Spleen (tissue), 11 donors: ENCODE data around the gene NCOR2. TPM values are rescaled to one million over a fixed set of nuclear protein-coding genes. Genes with fewer than 3 reads are reported as not detected.
A peak's percentile ranks its signal among the peaks of the same experiment; 100 is the strongest.

Experiments used
- DNase-seq: peaks from one replicate; pipeline ENCODE4 v3.0.0-alpha.2; 2020
- H3K27ac ChIP-seq, 8 donors: fragments of 200-600 bp; sonication (generic) in 7 of 8; 1 replicate in 4 of 8; 2 replicates in 4 of 8; pipeline versions ENCODE4 v1.5.0 to v1.8.0; 2016 to 2021; ENCODE audit warnings: inconsistent platforms in 4 of 8, mild to moderate bottlenecking in 4 of 8, moderate library complexity in 1 of 8
- H3K27me3 ChIP-seq, 7 donors: fragments of 200-600 bp; sonication (generic) in 6 of 7; replicated peaks in 1 of 7; 1 replicate in 4 of 7; 2 replicates in 3 of 7; pipeline versions ENCODE4 v1.5.0 to v1.8.0; 2016 to 2021; ENCODE audit warnings: inconsistent platforms in 3 of 7, mild to moderate bottlenecking in 1 of 7
- H3K36me3 ChIP-seq, 6 donors: fragments of 200-600 bp; sonication (generic) in 5 of 6; 1 replicate in 4 of 6; 2 replicates in 2 of 6; pipeline versions ENCODE4 v1.5.0 to v1.8.0; 2016 to 2021; ENCODE audit warnings: inconsistent platforms in 2 of 6
- H3K4me1 ChIP-seq, 6 donors: fragments of 200-600 bp; sonication (generic) in 5 of 6; 1 replicate in 3 of 6; 2 replicates in 3 of 6; pipeline versions ENCODE4 v1.5.0 to v1.8.0; 2016 to 2021; ENCODE audit warnings: inconsistent platforms in 3 of 6
- H3K4me3 ChIP-seq, 8 donors: fragments of 200-600 bp; sonication (generic) in 7 of 8; 1 replicate in 4 of 8; 2 replicates in 4 of 8; pipeline versions ENCODE4 v1.5.0 to v1.8.0; 2016 to 2021; ENCODE audit warnings: inconsistent platforms in 4 of 8, mild to moderate bottlenecking in 4 of 8, moderate library complexity in 2 of 8
- H3K9me3 ChIP-seq, 8 donors: fragments of 200-600 bp; sonication (generic) in 7 of 8; 1 replicate in 4 of 8; 2 replicates in 4 of 8; pipeline versions ENCODE4 v1.5.0 to v1.8.0; 2016 to 2021; ENCODE audit warnings: inconsistent platforms in 4 of 8
- CTCF ChIP-seq, 11 experiments: fragments of 200-600 bp in 7 of 11; fragments of 450-650 bp in 4 of 11; sonication (generic) in 4 of 11; IDR thresholded peaks in 8 of 11; conservative IDR thresholded peaks in 3 of 11; 1 replicate in 7 of 11; 2 replicates in 4 of 11; pipeline versions ENCODE4 v1.4.0 to v1.8.0; 2016 to 2021; ENCODE audit warnings: antibody characterized with exemption in 11 of 11, inconsistent platforms in 4 of 11, mild to moderate bottlenecking in 1 of 11
- POLR2A ChIP-seq, 3 donors: fragments of 450-650 bp; IDR thresholded peaks; one replicate each; pipeline ENCODE4 v1.5.1; 2017; ENCODE audit warnings: antibody characterized with exemption in 3 of 3, mild to moderate bottlenecking in 1 of 3
- POLR2AphosphoS5 ChIP-seq, 3 donors: sonication (generic); formaldehyde crosslinking; IDR thresholded peaks; one replicate each; pipeline ENCODE4 v1.5.1; 2017; ENCODE audit warnings: antibody characterized with exemption in 3 of 3
- WGBS, 5 donors: extraction: QIAGEN DNeasy Blood & Tissue Kit in 3 of 5; methylation state at CpG; one replicate each; pipeline versions ENCODE4 v1.1.5 to v1.1.7; 2013 to 2018; 5-methylcytosine and 5-hydroxymethylcytosine counted together
- intact Hi-C: fragments of 100-400 bp; cut with DNase I; formaldehyde crosslinking; loops from one replicate; pipeline ENCODE4 v1.15.0; 2023; ENCODE audit warnings: low total_unique reads
- polyA plus RNA-seq, 3 donors: library from polyadenylated mRNA; stranded (reverse); fragments of 200-250 nt; gene quantifications; one replicate each; pipeline ENCODE4 v1.2.1, GENCODE V29; 2013
- total RNA-seq, 7 donors: library from RNA; depleted of rRNA in 3 of 7; stranded (reverse); fragments of >200 nt in 3 of 7; fragmentation: NEBNext Ultra II Directional in 4 of 7; extraction: Animal tissue kit (Norgen Biotek cat#: 25700) in 4 of 7; gene quantifications; one replicate each; pipeline versions ENCODE4 v1.1.0 to v1.2.1, GENCODE V29; 2016 to 2021
- donor health status: healthy with polysubstance abuse.
- donor health status: DM: no; HTN: no; CAD: no; lungs with moderate emphysema.
- donor health status: DM: no; HTN: no; CAD: no.
- donor health status: Bipolar disorder and iron deficiency.
- donor health status: healthy.
- donor health status: DM: no; HTN: no; CAD: no.
- donor health status: DM: yes; HTN: yes; CAD: no.

NCOR2 gene
- total and polyA plus RNA-seq, 10 donors, result 13.2 to 236 (median 157) TPM

GRCh38 chr12:124594851-124595250 lies 27.4 kb upstream of the NCOR2 start:
- Histone ChIP-seq H3K36me3 (no peaks in the 10 kb centered on the region), H3K9me3 (peaks cover 0 to 7% (median 0%) of the 10 kb centered on the region in 8 donors), H3K27me3 (no peaks in the 10 kb centered on the region), H3K27ac (no peak overlapping the region), H3K4me3 (no peak overlapping the region), H3K4me1 (peaks cover 3 to 30% (median 22%) of the 10 kb centered on the region in 6 donors)
- no peak for TF ChIP-seq POLR2A (IDR thresholded peaks at IDR 0.05)
- DNase-seq, result no peak
- 89 to 98% (median 93%) methylated on average over 6 of the region's 6 CpGs for WGBS, 5 donors
- intact Hi-C loops, result no loop called here

GRCh38 chr12:124593851-124594401 lies 26.5 kb upstream of the NCOR2 start:
- Histone ChIP-seq H3K4me1 (peaks cover 3 to 36% (median 26%) of the 10 kb centered on the region in 6 donors), H3K4me3 (no peak overlapping the region), H3K9me3 (peaks cover 0 to 7% (median 0%) of the 10 kb centered on the region in 8 donors), H3K27ac (no peak overlapping the region), H3K27me3 (peaks cover 0 to 3% (median 0%) of the 10 kb centered on the region in 7 donors), H3K36me3 (no peaks in the 10 kb centered on the region)
- WGBS, 5 donors, result 91 to 96% (median 95%) methylated on average over 5 of the region's 5 CpGs
- no peak for TF ChIP-seq CTCF (IDR thresholded peaks at IDR 0.05 in 8 of 11, conservative IDR thresholded peaks at IDR 0.05 in 3 of 11)
- no peak for TF ChIP-seq POLR2A (IDR thresholded peaks at IDR 0.05)
- TF ChIP-seq POLR2AphosphoS5 (IDR thresholded peaks at IDR 0.05), result no peak
- DNase-seq, result no peak
- intact Hi-C loops, result no loop called here

GRCh38 chr12:124593176-124593575 lies 25.8 kb upstream of the NCOR2 start:
- peak overlapping the region in 1 of 8 donors; percentile 11 for H3K4me3 ChIP-seq
- H3K27me3 ChIP-seq, result peaks cover 0 to 10% (median 0%) of the 10 kb centered on the region in 7 donors
- no peak for TF ChIP-seq CTCF (IDR thresholded peaks at IDR 0.05 in 8 of 11, conservative IDR thresholded peaks at IDR 0.05 in 3 of 11)
- TF ChIP-seq POLR2A (IDR thresholded peaks at IDR 0.05), result no peak
- TF ChIP-seq POLR2AphosphoS5 (IDR thresholded peaks at IDR 0.05), result no peak
- no peak for DNase-seq
- H3K27ac ChIP-seq, result peak overlapping the region in 4 of 8 donors; percentile 43 to 71 (median 54)
- 51 to 74% (median 64%) methylated on average over 11 to 14 of the region's 14 CpGs for WGBS, 5 donors
- peaks cover 0 to 7% (median 0%) of the 10 kb centered on the region in 8 donors for H3K9me3 ChIP-seq
- intact Hi-C loops, result no loop called here
- peaks cover 3 to 41% (median 32%) of the 10 kb centered on the region in 6 donors for H3K4me1 ChIP-seq
- H3K36me3 ChIP-seq, result no peaks in the 10 kb centered on the region

GRCh38 chr12:124592481-124593160 lies 25.2 kb upstream of the NCOR2 start:
- WGBS, 5 donors, result 22 to 37% (median 34%) methylated on average over 19 to 21 of the region's 21 CpGs
- TF ChIP-seq POLR2A (IDR thresholded peaks at IDR 0.05), result no peak
- TF ChIP-seq POLR2AphosphoS5 (IDR thresholded peaks at IDR 0.05), result peak; percentile 36 to 60 (median 59)
- H3K9me3 ChIP-seq, result peaks cover 0 to 7% (median 0%) of the 10 kb centered on the region in 8 donors
- DNase-seq, result no peak
- H3K27ac ChIP-seq, result peak overlapping the region in 5 of 8 donors; percentile 38 to 71 (median 49)
- peaks cover 0 to 10% (median 0%) of the 10 kb centered on the region in 7 donors for H3K27me3 ChIP-seq
- no peaks in the 10 kb centered on the region for H3K36me3 ChIP-seq
- intact Hi-C loops, result no loop called here
- peaks cover 3 to 42% (median 32%) of the 10 kb centered on the region in 6 donors for H3K4me1 ChIP-seq
- H3K4me3 ChIP-seq, result peak overlapping the region in 1 of 8 donors; percentile 11

- Histone ChIP-seq H3K4me1 (peaks cover 3 to 44% (median 32%) of the 10 kb centered on the region in 6 donors), H3K36me3 (no peaks in the 10 kb centered on the region), H3K27me3 (peaks cover 0 to 10% (median 0%) of the 10 kb centered on the region in 7 donors), H3K9me3 (peaks cover 0 to 7% (median 0%) of the 10 kb centered on the region in 8 donors), H3K4me3 (no peak overlapping the region), H3K27ac (peak overlapping the region in 4 of 8 donors; percentile 43 to 71 (median 54))
- DNase-seq, result no peak
- 55 to 71% (median 63%) methylated on average over 6 of the region's 6 CpGs for WGBS, 5 donors
- intact Hi-C loops, result no loop called here
- TF ChIP-seq POLR2AphosphoS5 (IDR thresholded peaks at IDR 0.05) (no peak), CTCF (IDR thresholded peaks at IDR 0.05 in 8 of 11, conservative IDR thresholded peaks at IDR 0.05 in 3 of 11) (no peak), POLR2A (IDR thresholded peaks at IDR 0.05) (no peak)
Measured at GRCh38 chr12:124592050-124592449, 24.6 kb upstream of the NCOR2 start.
